Colonic mucosa (tissue), 4 donors: ENCODE data around the gene SCFD2. TPM values are rescaled to one million over a fixed set of nuclear protein-coding genes. Genes with fewer than 3 reads are reported as not detected.

ENCODE experiments used
- DNase-seq: peaks from one replicate; pipeline ENCODE4 v3.0.0-alpha.2; 2020
- H3K27ac ChIP-seq: fragments of 200-600 bp; one replicate; pipeline ENCODE4 v1.8.0; 2021
- H3K27me3 ChIP-seq: fragments of 200-600 bp; one replicate; pipeline ENCODE4 v1.8.0; 2021
- H3K36me3 ChIP-seq: fragments of 200-600 bp; one replicate; pipeline ENCODE4 v1.8.0; 2021
- H3K4me1 ChIP-seq: fragments of 200-600 bp; one replicate; pipeline ENCODE4 v1.8.0; 2021; ENCODE audit warnings: mild to moderate bottlenecking
- H3K4me3 ChIP-seq: fragments of 200-600 bp; one replicate; pipeline ENCODE4 v1.8.0; 2021
- H3K9ac ChIP-seq, 2 donors: one replicate each; pipeline ENCODE4 v1.7.0; 2013; ENCODE audit warnings: control low read depth in 2 of 2, low read depth in 2 of 2, low read length in 2 of 2
- H3K9me3 ChIP-seq: fragments of 200-600 bp; one replicate; pipeline ENCODE4 v1.8.0; 2021
- intact Hi-C: fragments of 100-400 bp; cut with DNase I; formaldehyde crosslinking; loops from one replicate; pipeline ENCODE4 v1.14.1; 2022
- total RNA-seq, 2 donors: library from RNA; stranded (reverse); fragmentation: NEBNext Ultra II Directional in 1 of 2; extraction: Animal tissue kit (Norgen Biotek cat#: 25700) in 1 of 2; gene quantifications; one replicate each; pipeline ENCODE4 v1.2.1, GENCODE V29; 2021
- TF ChIP-seq, protein P1 (sequence below): fragments of 200-600 bp; IDR thresholded peaks from one replicate; pipeline ENCODE4 v1.8.0; 2022; ENCODE audit warnings: antibody characterized with exemption, mild to moderate bottlenecking
- donor health status: healthy.
- donor health status: DM: no; HTN: no; CAD: no.
- donor health status: DM: no; HTN: no; CAD: no.

The SCFD2 gene
- total RNA-seq, 2 donors from 2014 or later: 11.5 to 29.4 TPM

DNA sequence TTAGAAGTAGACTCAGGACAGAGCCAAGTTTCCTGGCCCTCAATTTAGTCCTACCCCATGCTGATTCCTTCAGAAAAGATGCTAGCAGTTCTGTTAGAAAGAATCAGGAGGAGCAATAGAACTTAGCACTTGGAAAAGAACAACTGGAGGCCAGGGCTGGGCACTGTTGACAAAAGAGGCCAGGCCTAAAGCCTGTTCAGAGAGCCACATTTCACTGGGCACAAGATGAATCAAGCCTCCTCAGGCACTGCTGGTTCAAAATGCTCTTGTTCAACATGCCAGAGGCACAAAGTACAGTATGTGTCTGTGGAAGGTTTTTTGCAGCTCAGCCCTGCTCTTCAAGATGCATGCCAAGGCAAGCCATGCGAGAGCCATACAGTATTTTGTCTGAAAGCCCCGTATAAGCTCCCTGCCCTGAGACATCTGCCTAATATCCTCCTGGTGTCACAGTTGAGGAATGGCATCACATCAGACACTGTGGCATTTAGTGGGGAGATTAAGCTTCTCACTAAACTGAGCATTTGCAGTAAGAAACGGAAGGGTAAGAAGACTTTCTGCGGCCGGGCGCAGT, 450.0 kb downstream of the SCFD2 start:
- TF ChIP-seq, protein P1, sequence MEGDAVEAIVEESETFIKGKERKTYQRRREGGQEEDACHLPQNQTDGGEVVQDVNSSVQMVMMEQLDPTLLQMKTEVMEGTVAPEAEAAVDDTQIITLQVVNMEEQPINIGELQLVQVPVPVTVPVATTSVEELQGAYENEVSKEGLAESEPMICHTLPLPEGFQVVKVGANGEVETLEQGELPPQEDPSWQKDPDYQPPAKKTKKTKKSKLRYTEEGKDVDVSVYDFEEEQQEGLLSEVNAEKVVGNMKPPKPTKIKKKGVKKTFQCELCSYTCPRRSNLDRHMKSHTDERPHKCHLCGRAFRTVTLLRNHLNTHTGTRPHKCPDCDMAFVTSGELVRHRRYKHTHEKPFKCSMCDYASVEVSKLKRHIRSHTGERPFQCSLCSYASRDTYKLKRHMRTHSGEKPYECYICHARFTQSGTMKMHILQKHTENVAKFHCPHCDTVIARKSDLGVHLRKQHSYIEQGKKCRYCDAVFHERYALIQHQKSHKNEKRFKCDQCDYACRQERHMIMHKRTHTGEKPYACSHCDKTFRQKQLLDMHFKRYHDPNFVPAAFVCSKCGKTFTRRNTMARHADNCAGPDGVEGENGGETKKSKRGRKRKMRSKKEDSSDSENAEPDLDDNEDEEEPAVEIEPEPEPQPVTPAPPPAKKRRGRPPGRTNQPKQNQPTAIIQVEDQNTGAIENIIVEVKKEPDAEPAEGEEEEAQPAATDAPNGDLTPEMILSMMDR: no peak
- no peaks in the 10 kb centered on the region for H3K9me3 ChIP-seq
- intact Hi-C loops: no loop called here
- no peak for DNase-seq
- no peak overlapping the region for H3K27ac ChIP-seq
- no peaks in the 10 kb centered on the region for H3K4me1 ChIP-seq
- no peak overlapping the region for H3K9ac ChIP-seq
- H3K27me3 ChIP-seq: no peaks in the 10 kb centered on the region
- H3K4me3 ChIP-seq: no peak overlapping the region
- no peaks in the 10 kb centered on the region for H3K36me3 ChIP-seq

- Histone ChIP-seq H3K36me3 (no peaks in the 10 kb centered on the region), H3K4me1 (no peaks in the 10 kb centered on the region), H3K27ac (no peak overlapping the region), H3K9ac (no peak overlapping the region), H3K4me3 (no peak overlapping the region), H3K9me3 (no peaks in the 10 kb centered on the region), H3K27me3 (no peaks in the 10 kb centered on the region)
- TF ChIP-seq, protein P1: no peak
- intact Hi-C loops: no loop called here
- no peak for DNase-seq
Observed at GRCh38 chr4:52915191-52915590, 450.7 kb downstream of the SCFD2 start.

- TF ChIP-seq, protein P1: no peak
- H3K4me1 ChIP-seq: no peaks in the 10 kb centered on the region
- H3K27me3 ChIP-seq: no peaks in the 10 kb centered on the region
- intact Hi-C loops: no loop called here
- H3K9me3 ChIP-seq: no peaks in the 10 kb centered on the region
- no peaks in the 10 kb centered on the region for H3K36me3 ChIP-seq
- no peak overlapping the region for H3K4me3 ChIP-seq
- no peak for DNase-seq
- no peak overlapping the region for H3K27ac ChIP-seq
- no peak overlapping the region for H3K9ac ChIP-seq
Observed at GRCh38 chr4:52914051-52914605, 451.7 kb downstream of the SCFD2 start.

DNA sequence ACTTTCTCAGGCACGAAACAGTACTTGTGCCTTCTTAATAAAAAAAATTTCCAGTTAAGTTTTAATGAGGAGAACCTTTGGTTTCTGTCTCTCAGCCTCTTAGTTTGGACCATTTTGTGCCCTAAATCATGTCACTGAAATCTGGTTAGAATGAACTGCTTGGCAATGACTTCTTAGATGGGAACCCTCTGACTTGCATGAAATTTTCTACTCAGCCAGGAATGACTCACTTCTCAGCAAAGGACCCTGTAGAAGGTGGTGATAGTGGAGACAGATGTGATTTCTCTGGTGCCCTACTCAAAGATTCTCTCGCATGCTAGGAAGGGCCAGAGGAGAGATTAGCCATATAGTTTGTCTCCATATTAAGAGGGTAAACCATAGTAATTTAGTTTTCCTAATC, 453.3 kb downstream of the SCFD2 start:
- no peaks in the 10 kb centered on the region for H3K36me3 ChIP-seq
- no peak overlapping the region for H3K4me3 ChIP-seq
- no peak overlapping the region for H3K27ac ChIP-seq
- intact Hi-C loops: no loop called here
- H3K4me1 ChIP-seq: no peaks in the 10 kb centered on the region
- H3K9me3 ChIP-seq: no peaks in the 10 kb centered on the region
- H3K9ac ChIP-seq: no peak overlapping the region
- no peaks in the 10 kb centered on the region for H3K27me3 ChIP-seq
- no peak for DNase-seq
- TF ChIP-seq, protein P1: no peak

GRCh38 chr4:52911684-52912294, 454.1 kb downstream of the SCFD2 start:
- no peaks in the 10 kb centered on the region for H3K36me3 ChIP-seq
- H3K27ac ChIP-seq: no peak overlapping the region
- TF ChIP-seq, protein P1: peak; percentile 59
- DNase-seq: peak; percentile 88
- no peak overlapping the region for H3K9ac ChIP-seq
- no peaks in the 10 kb centered on the region for H3K9me3 ChIP-seq
- no peak overlapping the region for H3K4me3 ChIP-seq
- no peaks in the 10 kb centered on the region for H3K4me1 ChIP-seq
- no peaks in the 10 kb centered on the region for H3K27me3 ChIP-seq
- intact Hi-C loops: no loop called here
